Measurements from ENCODE around the gene AATF.

Gene AATF

GRCh38 chr17:36948717-36949460, at the start of gene AATF:
AATF (plus strand) TSS chr17:36948954; CDS start chr17:36949126, 172 bp downstream.
- peak; percentile 84 for DNase-seq (ENCODE audit: extremely low read depth, low read depth)
- H3K4me3 ChIP-seq (replicated peaks; ENCODE audit: low read depth, low read length), result peak within 1 kb of the TSS; percentile 80
- no peak for TF ChIP-seq CTCF (IDR thresholded peaks at IDR 0.05; ENCODE audit: low read depth, low read length, missing control alignments)

GRCh38 chr17:36899250-36900159, 49.2 kb upstream of the AATF start:
- no peak for TF ChIP-seq CTCF (IDR thresholded peaks at IDR 0.05; ENCODE audit: low read depth, low read length, missing control alignments)
- H3K4me3 ChIP-seq (replicated peaks; ENCODE audit: low read depth, low read length), result no peak overlapping the region
- no peak for DNase-seq (ENCODE audit: extremely low read depth, low read depth)

GRCh38 chr17:36900160-36900512, 48.6 kb upstream of the AATF start:
- no peak for TF ChIP-seq CTCF (IDR thresholded peaks at IDR 0.05; ENCODE audit: low read depth, low read length, missing control alignments)
- no peak for DNase-seq (ENCODE audit: extremely low read depth, low read depth)
- H3K4me3 ChIP-seq (replicated peaks; ENCODE audit: low read depth, low read length), result no peak overlapping the region

- no peak overlapping the region for H3K4me3 ChIP-seq (replicated peaks; ENCODE audit: low read depth, low read length)
- TF ChIP-seq CTCF (IDR thresholded peaks at IDR 0.05; ENCODE audit: low read depth, low read length, missing control alignments), result no peak
- no peak for DNase-seq (ENCODE audit: extremely low read depth, low read depth)
Measured at GRCh38 chr17:36901506-36901905, 47.2 kb upstream of the AATF start.

- no peak for DNase-seq (ENCODE audit: extremely low read depth, low read depth)
- TF ChIP-seq CTCF (IDR thresholded peaks at IDR 0.05; ENCODE audit: low read depth, low read length, missing control alignments), result no peak
- H3K4me3 ChIP-seq (replicated peaks; ENCODE audit: low read depth, low read length), result no peak overlapping the region
Measured at GRCh38 chr17:36907407-36907806, 41.3 kb upstream of the AATF start.

GRCh38 chr17:36910513-36910912, 38.2 kb upstream of the AATF start:
- no peak for DNase-seq (ENCODE audit: extremely low read depth, low read depth)
- TF ChIP-seq CTCF (IDR thresholded peaks at IDR 0.05; ENCODE audit: low read depth, low read length, missing control alignments), result no peak
- H3K4me3 ChIP-seq (replicated peaks; ENCODE audit: low read depth, low read length), result no peak overlapping the region

Measured in HFF-Myc (cell line).